HepG2 (cell line): ENCODE data around the gene MFNG. TPM values are rescaled to one million over a fixed set of nuclear protein-coding genes. Genes with fewer than 3 reads are reported as not detected.

Experiments
- ATAC-seq: fragments of 200-7000 bp; cut with Tn5 transposase; 3 replicates; pipeline ENCODE4 v1.9.1; 2020; ENCODE audit warnings: mild to moderate bottlenecking, moderate library complexity
- BruUV-seq: library from RNA; stranded (reverse); fragments of 400-500 nt; replicated peaks from 2 replicates; lab custom pipeline; 2021; lab: Mats Ljungman, UMichigan
- CTCF ChIA-PET: fragments of 300-600 bp; formaldehyde crosslinking; extraction: SDS; loops from one replicate; lab custom pipeline; 2021; ENCODE audit warnings: low total read pairs, inconsistent platforms, low intra/inter-chr PET ratio; lab: Yijun Ruan, JAX
- POLR2A ChIA-PET: fragments of 350-600 bp; sonication (Branson Sonifier 250); formaldehyde crosslinking; loops from one replicate; lab custom pipeline; 2020; ENCODE audit warnings: antibody characterized with exemption, inconsistent platforms; lab: Yijun Ruan, JAX
- DNase-seq: peaks from one replicate; pipeline ENCODE4 v3.0.0-alpha.2; 2015; ENCODE audit warnings: low spot score
- FAIRE-seq: peaks from 3 replicates; lab custom pipeline; 2011; peaks lifted over from hg19 to GRCh38; lab: Jason Lieb, UNC
- H2AFZ ChIP-seq: one replicate; pipeline ENCODE4 v1.6.1; 2011; ENCODE audit warnings: low read length, inconsistent platforms
- H3K27ac ChIP-seq: fragments of 300-600 bp; 3 replicates; pipeline ENCODE4 v1.8.0; 2011; ENCODE audit warnings: mixed run types, mild to moderate bottlenecking, mixed read lengths, low read length, inconsistent platforms; ENCODE audit not compliant: insufficient read depth; ENCODE audit errors: extremely low read length
- H3K27me3 ChIP-seq, 2 experiments: fragments of 200-600 bp in 1 of 2; 2 replicates in 1 of 2; 3 replicates in 1 of 2; pipeline versions ENCODE4 v1.6.0 to v1.8.0; 2011; ENCODE audit warnings: low read length in 2 of 2, mild to moderate bottlenecking in 2 of 2, moderate library complexity in 2 of 2, inconsistent platforms in 1 of 2; ENCODE audit not compliant: insufficient read depth in 2 of 2, control insufficient read depth in 1 of 2
- H3K36me3 ChIP-seq, 2 experiments: fragments of 200-600 bp in 1 of 2; replicated peaks in 1 of 2; 2 replicates in 1 of 2; 3 replicates in 1 of 2; pipeline versions ENCODE4 v1.5.1 to v1.8.0; 2011; ENCODE audit warnings: low read length in 2 of 2, inconsistent platforms in 1 of 2; ENCODE audit not compliant: insufficient read depth in 2 of 2, control insufficient read depth in 1 of 2
- H3K4me1 ChIP-seq: 2 replicates; pipeline ENCODE4 v1.5.1; 2012; ENCODE audit warnings: low read length, inconsistent platforms; ENCODE audit not compliant: insufficient read depth
- H3K4me2 ChIP-seq: 2 replicates; pipeline ENCODE4 v1.6.0; 2011; ENCODE audit warnings: low read depth, low read length, inconsistent platforms
- H3K4me3 ChIP-seq, 3 experiments: fragments of 200-600 bp in 1 of 3; sonication (generic), shearing (Covaris generic) in 1 of 3; replicated peaks in 1 of 3; 2 replicates each; pipeline ENCODE4 v1.5.1; 2011 to 2016; ENCODE audit warnings: low read length in 3 of 3, inconsistent platforms in 2 of 3, low read depth in 2 of 3, mild to moderate bottlenecking in 2 of 3, control low read depth in 1 of 3, mixed read lengths in 1 of 3; ENCODE audit not compliant: insufficient read depth in 1 of 3
- H3K79me2 ChIP-seq: one replicate; pipeline ENCODE4 v1.6.1; 2011; ENCODE audit warnings: low read length, inconsistent platforms; ENCODE audit not compliant: insufficient read depth
- H3K9ac ChIP-seq: 2 replicates; pipeline ENCODE4 v1.6.0; 2011; ENCODE audit warnings: mild to moderate bottlenecking, low read depth, low read length, inconsistent platforms; ENCODE audit not compliant: insufficient read depth
- H3K9me3 ChIP-seq: 2 replicates; pipeline ENCODE4 v1.5.1; 2012; ENCODE audit warnings: mild to moderate bottlenecking, low read length
- H4K20me1 ChIP-seq: 2 replicates; pipeline ENCODE4 v1.6.0; 2011; ENCODE audit warnings: inconsistent platforms, mild to moderate bottlenecking, low read length, moderate library complexity; ENCODE audit not compliant: insufficient read depth
- AGO2 ChIP-seq: fragments of 200-400 bp; formaldehyde crosslinking; optimal IDR thresholded peaks from 2 replicates; pipeline ENCODE3; 2017; ENCODE audit warnings: mild to moderate bottlenecking, low read depth, low read length, moderate library complexity
- CHD4 ChIP-seq: fragments of 200-600 bp; sonication (generic); IDR thresholded peaks from 2 replicates; pipeline ENCODE4 v1.7.0; 2017; ENCODE audit warnings: mild to moderate bottlenecking, low read length, borderline replicate concordance
- CREB3 ChIP-seq: sonication (generic); formaldehyde crosslinking; IDR thresholded peaks from 2 replicates; pipeline ENCODE4 v1.5.0; 2020; ENCODE audit warnings: missing genetic modification reagents
- CSRNP1 ChIP-seq: sonication (generic); formaldehyde crosslinking; IDR thresholded peaks from 2 replicates; pipeline ENCODE4 v1.8.1; 2023; ENCODE audit warnings: mild to moderate bottlenecking, missing genetic modification reagents
- HNF4A ChIP-seq: sonication (generic); formaldehyde crosslinking; IDR thresholded peaks from 2 replicates; pipeline ENCODE4 v1.4.0; 2020; ENCODE audit warnings: missing genetic modification reagents
- TBP ChIP-seq: sonication (generic); formaldehyde crosslinking; IDR thresholded peaks from 2 replicates; pipeline ENCODE4 v1.5.0; 2020; ENCODE audit warnings: missing genetic modification reagents
- ZBTB38 ChIP-seq: sonication (generic); formaldehyde crosslinking; IDR thresholded peaks from 2 replicates; pipeline ENCODE4 v1.5.1; 2020; ENCODE audit warnings: mild to moderate bottlenecking, missing genetic modification reagents
- ZKSCAN5 ChIP-seq: sonication (generic); formaldehyde crosslinking; IDR thresholded peaks from 2 replicates; pipeline ENCODE4 v1.5.1; 2020; ENCODE audit warnings: mild to moderate bottlenecking, missing genetic modification reagents
- ZNF292 ChIP-seq: sonication (generic); formaldehyde crosslinking; IDR thresholded peaks from 2 replicates; pipeline ENCODE4 v1.8.1; 2022; ENCODE audit warnings: mild to moderate bottlenecking, low read depth, missing genetic modification reagents, borderline replicate concordance
- ZNF687 ChIP-seq: sonication (generic); formaldehyde crosslinking; IDR thresholded peaks from 2 replicates; pipeline ENCODE4 v1.5.1; 2020; ENCODE audit warnings: mild to moderate bottlenecking, missing genetic modification reagents, moderate library complexity
- ZNF768 ChIP-seq: sonication (generic); formaldehyde crosslinking; IDR thresholded peaks from 2 replicates; pipeline ENCODE4 v1.4.0; 2020; ENCODE audit warnings: missing genetic modification reagents
- WGBS: methylation state at CpG from one replicate; pipeline ENCODE4 v1.1.6; 2017; ENCODE audit warnings: low lambda C conversion rate; 5-methylcytosine and 5-hydroxymethylcytosine counted together
- in situ Hi-C: cut with HindIII; loops from 2 replicates; pipeline ENCODE4 v1.10.0; 2017; ENCODE audit warnings: low pct_unique_long_range_greater_than_20kb; ENCODE audit not compliant: extremely low pct_ligation_motif_present
- intact Hi-C: fragments of 100-400 bp; cut with micrococcal nuclease; formaldehyde crosslinking; loops from one replicate; pipeline ENCODE4 v1.10.0; 2022; ENCODE audit not compliant: unreplicated experiment
- polyA plus RNA-seq, 8 experiments: library from polyadenylated mRNA; depleted of rRNA in 3 of 8; stranded (reverse) in 7 of 8; unstranded in 1 of 8; fragments of >200 nt; fragmentation: Illumina TruSeq in 4 of 8; extraction: Trizol in 4 of 8; gene quantifications; 2 replicates each; pipeline versions ENCODE4 v1.2.1 to v1.2.3, GENCODE V29; 2011 to 2016; ENCODE audit warnings: low read depth in 4 of 8, missing spikeins in 1 of 8, mixed read lengths in 1 of 8; ENCODE audit not compliant: insufficient read depth in 1 of 8
- total RNA-seq, 5 experiments: library from RNA; depleted of rRNA; stranded (reverse); fragments of >200 nt; fragmentation: Illumina TruSeq; extraction: Trizol; gene quantifications; 2 replicates each; pipeline ENCODE4 v1.2.3, GENCODE V29; 2016; ENCODE audit warnings: low read depth in 1 of 5

MFNG gene
- total and polyA plus RNA-seq, 2 of the 13 experiments (the other 11 are each of a cell fraction or from before 2014, with no cell fraction given): 1.0 to 11.7 TPM

GRCh38 chr22:37501610-37502341, 15.6 kb upstream of the MFNG start (continued):
- peak; percentile 88; the same call in 1 of the 2 replicates for TF ChIP-seq ZNF292

GRCh38 chr22:37500745-37501609, 14.8 kb upstream of the MFNG start:
- H3K27ac ChIP-seq: peak overlapping the region; percentile 83
- intact Hi-C loops: loop anchor here (1.0 kb wide), 1 partner anchor 11 kb away; no protein-coding TSS in a partner anchor
- TF ChIP-seq CHD4 (0 out of 2 replicates have a peak, but pooled peaks have one; percentile 32), CSRNP1 (CRISPR knock-in tag) (peak; percentile 15; the same call in 1 of the 2 replicates), ZNF768 (CRISPR knock-in tag) (peak; percentile 99; the same call in 1 of the 2 replicates), ZBTB38 (CRISPR knock-in tag) (0 out of 2 replicates have a peak, but pooled peaks have one; percentile 11), AGO2 (peak; percentile 55), CREB3 (CRISPR knock-in tag) (no peak), TBP (CRISPR knock-in tag) (0 out of 2 replicates have a peak, but pooled peaks have one; percentile 30), ZNF687 (CRISPR knock-in tag) (peak; percentile 84), ZKSCAN5 (CRISPR knock-in tag) (no peak), HNF4A (CRISPR knock-in tag) (no peak)

More at GRCh38 chr22:37500745-37501609, 14.8 kb upstream of the MFNG start:
- POLR2A ChIA-PET: interaction anchor here (0.7 to 2.2 kb wide), 16 partner anchors 10 to 469 kb away, joined by 3 to 51 read pairs (median 6); partner anchors contain the start of genes CARD10, GGA1 and PDXP
- 67% methylated on average over 18 of the region's 24 CpGs for WGBS
- Histone ChIP-seq H3K9me3 (no peaks in the 10 kb centered on the region), H3K4me3 (peak overlapping the region in 1 of 3 experiments; percentile 53; a peak in 1 of 6 replicates), H3K9ac (peak overlapping the region; percentile 64), H2AFZ (no peak overlapping the region), H3K27me3 (no peaks in the 10 kb centered on the region), H4K20me1 (no peaks in the 10 kb centered on the region), H3K36me3 (peaks cover 36 to 65% of the 10 kb centered on the region in 2 experiments), H3K79me2 (peaks cover 9% of the 10 kb centered on the region), H3K4me1 (peaks cover 71% of the 10 kb centered on the region), H3K4me2 (peak overlapping the region; percentile 79)
- in situ Hi-C loops: no loop called here
- no peak for DNase-seq
- CTCF ChIA-PET: no interaction called here
- no peak for FAIRE-seq
- BruUV-seq: TSS peak; percentile 48
- ATAC-seq: peak; percentile 29
